Measurements from ENCODE around the gene ESPN. TPM values are rescaled to one million over a fixed set of nuclear protein-coding genes. Genes with fewer than 3 reads are reported as not detected.
"Not testable (repeated sequence)": the region's sequence is repeated elsewhere in the genome, so short reads cannot be mapped to it uniquely, and the experiment has no call there.

ESPN gene
- total and polyA plus RNA-seq, 7 donors: 0.55 to 202 (median 86.5) TPM; not detected in 2

DNA sequence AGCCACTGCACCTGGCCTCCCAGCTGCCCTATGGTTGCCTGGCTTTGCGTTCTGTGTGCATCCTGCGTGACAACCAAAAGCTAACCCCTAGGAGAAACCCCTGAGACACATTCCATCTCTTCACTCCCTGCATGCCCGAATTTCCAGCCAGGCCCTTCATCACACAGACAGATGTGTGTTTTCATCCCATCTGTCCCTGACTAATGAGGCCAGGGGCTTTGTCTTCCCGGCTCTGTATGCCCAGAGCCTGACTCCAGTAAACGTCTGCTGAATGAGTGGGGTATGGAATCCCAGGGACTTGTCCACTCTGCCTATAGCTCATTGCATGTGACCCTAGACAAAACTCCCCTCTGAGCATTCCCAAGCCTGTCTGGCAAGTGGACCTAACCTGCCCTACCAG is 9.6 kb downstream of the ESPN start:
- no peak overlapping the region for H3K4me3 ChIP-seq
- no peak overlapping the region for H3K27ac ChIP-seq
- H3K9me3 ChIP-seq: no peaks in the 10 kb centered on the region
- no peak for DNase-seq
- H3K27me3 ChIP-seq: peaks cover 0 to 41% (median 31%) of the 10 kb centered on the region in 3 donors
- intact Hi-C loops (cut with DNase I): no loop called here
- 79 to 91% methylated on average over 5 of the region's 5 CpGs for WGBS, 2 donors
- TF ChIP-seq, protein P1, sequence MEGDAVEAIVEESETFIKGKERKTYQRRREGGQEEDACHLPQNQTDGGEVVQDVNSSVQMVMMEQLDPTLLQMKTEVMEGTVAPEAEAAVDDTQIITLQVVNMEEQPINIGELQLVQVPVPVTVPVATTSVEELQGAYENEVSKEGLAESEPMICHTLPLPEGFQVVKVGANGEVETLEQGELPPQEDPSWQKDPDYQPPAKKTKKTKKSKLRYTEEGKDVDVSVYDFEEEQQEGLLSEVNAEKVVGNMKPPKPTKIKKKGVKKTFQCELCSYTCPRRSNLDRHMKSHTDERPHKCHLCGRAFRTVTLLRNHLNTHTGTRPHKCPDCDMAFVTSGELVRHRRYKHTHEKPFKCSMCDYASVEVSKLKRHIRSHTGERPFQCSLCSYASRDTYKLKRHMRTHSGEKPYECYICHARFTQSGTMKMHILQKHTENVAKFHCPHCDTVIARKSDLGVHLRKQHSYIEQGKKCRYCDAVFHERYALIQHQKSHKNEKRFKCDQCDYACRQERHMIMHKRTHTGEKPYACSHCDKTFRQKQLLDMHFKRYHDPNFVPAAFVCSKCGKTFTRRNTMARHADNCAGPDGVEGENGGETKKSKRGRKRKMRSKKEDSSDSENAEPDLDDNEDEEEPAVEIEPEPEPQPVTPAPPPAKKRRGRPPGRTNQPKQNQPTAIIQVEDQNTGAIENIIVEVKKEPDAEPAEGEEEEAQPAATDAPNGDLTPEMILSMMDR (IDR thresholded peaks at IDR 0.05): no peak
- no peak for TF ChIP-seq EP300 (IDR thresholded peaks at IDR 0.05)
- TF ChIP-seq POLR2AphosphoS5 (IDR thresholded peaks at IDR 0.05): no peak
- TF ChIP-seq POLR2A (IDR thresholded peaks at IDR 0.05): no peak
- no peaks in the 10 kb centered on the region for H3K36me3 ChIP-seq
- H3K4me1 ChIP-seq: no peaks in the 10 kb centered on the region

DNA sequence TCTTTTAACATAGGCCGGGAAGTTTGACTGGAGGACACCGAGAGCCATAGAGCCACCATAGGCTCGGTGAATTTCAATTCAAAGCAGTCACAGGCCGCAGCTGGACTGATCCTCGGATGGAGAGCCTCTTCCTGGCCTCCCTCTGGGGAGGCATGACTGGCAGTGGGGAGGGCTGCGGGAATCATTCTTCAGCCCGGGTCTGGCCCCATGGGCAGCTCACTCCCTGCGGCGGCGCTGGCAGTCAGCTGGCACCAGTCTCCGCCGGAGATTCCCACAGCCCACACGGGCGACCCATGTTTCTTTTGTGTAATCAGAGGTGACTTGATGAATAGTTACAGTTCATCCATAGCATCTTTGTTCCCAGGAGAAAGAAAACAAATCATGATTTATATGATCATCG is 10.6 kb downstream of the ESPN start:
- DNase-seq: no peak
- intact Hi-C loops (cut with DNase I): no loop called here

GRCh38 chr1:6435547-6435946 is 11.0 kb downstream of the ESPN start:
- Histone ChIP-seq H3K4me3 (no peak overlapping the region), H3K27ac (no peak overlapping the region), H3K27me3 (peaks cover 8 to 41% (median 35%) of the 10 kb centered on the region in 3 donors), H3K36me3 (no peaks in the 10 kb centered on the region), H3K4me1 (peaks cover 0 to 6% (median 4%) of the 10 kb centered on the region in 4 donors), H3K9me3 (no peaks in the 10 kb centered on the region)
- DNase-seq: no peak
- no peak for TF ChIP-seq EP300 (IDR thresholded peaks at IDR 0.05)
- TF ChIP-seq POLR2A (IDR thresholded peaks at IDR 0.05): no peak
- TF ChIP-seq, protein P1 (IDR thresholded peaks at IDR 0.05): no peak
- TF ChIP-seq POLR2AphosphoS5 (IDR thresholded peaks at IDR 0.05): no peak
- 71 to 77% methylated on average over 3 of the region's 3 CpGs for WGBS, 2 donors
- intact Hi-C loops (cut with DNase I): no loop called here

More for the DNA sequence above, 10.6 kb downstream of the ESPN start:
- Histone ChIP-seq H3K4me1 (peaks cover 0 to 2% (median under 1%) of the 10 kb centered on the region in 4 donors), H3K36me3 (no peaks in the 10 kb centered on the region), H3K4me3 (no peak overlapping the region), H3K27me3 (peaks cover 3 to 41% (median 31%) of the 10 kb centered on the region in 3 donors), H3K27ac (no peak overlapping the region), H3K9me3 (no peaks in the 10 kb centered on the region)
- WGBS, 2 donors: 91% methylated on average over 15 of the region's 15 CpGs
- TF ChIP-seq EP300 (IDR thresholded peaks at IDR 0.05): no peak
- TF ChIP-seq POLR2A (IDR thresholded peaks at IDR 0.05): no peak
- no peak for TF ChIP-seq POLR2AphosphoS5 (IDR thresholded peaks at IDR 0.05)
- TF ChIP-seq, protein P1 (IDR thresholded peaks at IDR 0.05): no peak

- H3K36me3 ChIP-seq; intact Hi-C loops (cut with DNase I); DNase-seq; H3K4me1 ChIP-seq; H3K4me3 ChIP-seq; H3K9me3 ChIP-seq; H3K27ac ChIP-seq: not testable (repeated sequence)
- WGBS, 2 donors: 78 to 82% methylated on average over 3 of the region's 3 CpGs
- peaks cover 10 to 45% (median 42%) of the 10 kb centered on the region in 3 donors for H3K27me3 ChIP-seq
Observed at GRCh38 chr1:6436277-6436676, 11.7 kb downstream of the ESPN start.

GRCh38 chr1:6437012-6437700 is 12.6 kb downstream of the ESPN start:
- H3K36me3 ChIP-seq; H3K9me3 ChIP-seq; H3K27ac ChIP-seq; DNase-seq; H3K4me3 ChIP-seq; intact Hi-C loops (cut with DNase I); H3K4me1 ChIP-seq: not testable (repeated sequence)
- WGBS, 2 donors: 56 to 66% methylated on average over 22 of the region's 22 CpGs
- peaks cover 10 to 54% (median 48%) of the 10 kb centered on the region in 3 donors for H3K27me3 ChIP-seq

All from sigmoid colon (tissue), 7 donors.